Mesothelial cell of epicardium (in vitro differentiated cells): ENCODE results near the gene ZNF668. TPM values are rescaled to one million over a fixed set of nuclear protein-coding genes. Genes with fewer than 3 reads are reported as not detected.

Experiments used
- DNase-seq, 2 experiments: peaks; one replicate each; pipeline ENCODE4 v3.0.0; 2021; ENCODE audit warnings: low spot score in 2 of 2; ENCODE audit not compliant: unreplicated experiment in 2 of 2
- H3K27ac Mint-ChIP-seq: 2 replicates; pipeline ENCODE4 v1.8.0; 2021; ENCODE audit warnings: mixed read lengths
- H3K27me3 Mint-ChIP-seq: 2 replicates; pipeline ENCODE4 v1.8.0; 2021; ENCODE audit warnings: low read depth, mixed read lengths
- H3K36me3 Mint-ChIP-seq: 2 replicates; pipeline ENCODE4 v1.8.0; 2021; ENCODE audit warnings: mixed read lengths
- H3K4me1 Mint-ChIP-seq: 2 replicates; pipeline ENCODE4 v1.8.0; 2021; ENCODE audit warnings: mixed read lengths
- H3K4me3 Mint-ChIP-seq: 2 replicates; pipeline ENCODE4 v1.8.0; 2021; ENCODE audit warnings: mild to moderate bottlenecking, moderate library complexity, mixed read lengths
- H3K9me3 Mint-ChIP-seq: 2 replicates; pipeline ENCODE4 v1.8.0; 2021; ENCODE audit warnings: mixed read lengths
- CTCF ChIP-seq: fragments of 200-600 bp; sonication (generic); IDR thresholded peaks from one replicate; pipeline ENCODE4 v1.5.0; 2021; ENCODE audit warnings: antibody characterized with exemption; ENCODE audit not compliant: unreplicated experiment
- total RNA-seq: library from RNA; stranded (reverse); gene quantifications from 3 replicates; pipeline ENCODE4 v1.2.1, GENCODE V29; 2021

ZNF668 gene
- total RNA-seq, 1 donor from 2014 or later: 12.8 TPM

- Mint-ChIP-seq H3K27me3 (no peaks in the 10 kb centered on the region), H3K4me1 (peaks cover 2% of the 10 kb centered on the region), H3K36me3 (peaks cover 22% of the 10 kb centered on the region), H3K27ac (no peak overlapping the region), H3K4me3 (no peak overlapping the region), H3K9me3 (no peaks in the 10 kb centered on the region)
- DNase-seq: no peak
- TF ChIP-seq CTCF: no peak
Observed at GRCh38 chr16:31080035-31080629, 6.1 kb upstream of the ZNF668 start.

- Mint-ChIP-seq H3K36me3 (peaks cover 22% of the 10 kb centered on the region), H3K27ac (no peak overlapping the region), H3K4me1 (peaks cover 9% of the 10 kb centered on the region), H3K4me3 (no peak overlapping the region), H3K27me3 (no peaks in the 10 kb centered on the region), H3K9me3 (no peaks in the 10 kb centered on the region)
- no peak for DNase-seq
- TF ChIP-seq CTCF: no peak
Observed at GRCh38 chr16:31079342-31079944, 5.4 kb upstream of the ZNF668 start.

- Mint-ChIP-seq H3K4me1 (peaks cover 9% of the 10 kb centered on the region), H3K36me3 (peaks cover 22% of the 10 kb centered on the region), H3K4me3 (no peak overlapping the region), H3K9me3 (no peaks in the 10 kb centered on the region), H3K27ac (no peak overlapping the region), H3K27me3 (no peaks in the 10 kb centered on the region)
- DNase-seq: no peak
- TF ChIP-seq CTCF: no peak
Observed at GRCh38 chr16:31078597-31079341, 4.7 kb upstream of the ZNF668 start.

GRCh38 chr16:31077592-31078396 is 3.8 kb upstream of the ZNF668 start:
- H3K27me3 Mint-ChIP-seq: no peaks in the 10 kb centered on the region
- TF ChIP-seq CTCF: no peak
- peaks cover 9% of the 10 kb centered on the region for H3K4me1 Mint-ChIP-seq
- no peaks in the 10 kb centered on the region for H3K9me3 Mint-ChIP-seq
- H3K36me3 Mint-ChIP-seq: peaks cover 22% of the 10 kb centered on the region
- DNase-seq: no peak
- no peak overlapping the region for H3K4me3 Mint-ChIP-seq
- H3K27ac Mint-ChIP-seq: no peak overlapping the region

- Mint-ChIP-seq H3K9me3 (no peaks in the 10 kb centered on the region), H3K4me3 (no peak overlapping the region), H3K27me3 (no peaks in the 10 kb centered on the region), H3K4me1 (peaks cover 16% of the 10 kb centered on the region), H3K36me3 (peaks cover 20% of the 10 kb centered on the region), H3K27ac (no peak overlapping the region)
- no peak for TF ChIP-seq CTCF
- no peak for DNase-seq
Observed at GRCh38 chr16:31077024-31077423, 3.0 kb upstream of the ZNF668 start.
